Spleen (tissue), 7 donors: ENCODE measurements around the gene DDAH2.
A peak's percentile ranks its signal among the peaks of the same experiment; 100 is the strongest.

Experiments used
- POLR2A ChIP-seq, 3 donors: fragments of 450-650 bp; IDR thresholded peaks; one replicate each; pipeline ENCODE4 v1.5.1; 2017; ENCODE audit warnings: antibody characterized with exemption in 3 of 3, mild to moderate bottlenecking in 1 of 3
- POLR2AphosphoS5 ChIP-seq, 3 donors: sonication (generic); formaldehyde crosslinking; IDR thresholded peaks; one replicate each; pipeline ENCODE4 v1.5.1; 2017; ENCODE audit warnings: antibody characterized with exemption in 3 of 3
- TF ChIP-seq, protein P1 (sequence below), 11 experiments: fragments of 200-600 bp in 7 of 11; fragments of 450-650 bp in 4 of 11; sonication (generic) in 4 of 11; IDR thresholded peaks in 8 of 11; conservative IDR thresholded peaks in 3 of 11; 1 replicate in 7 of 11; 2 replicates in 4 of 11; pipeline versions ENCODE4 v1.4.0 to v1.8.0; 2016 to 2021; ENCODE audit warnings: antibody characterized with exemption in 11 of 11, inconsistent platforms in 4 of 11, mild to moderate bottlenecking in 1 of 11
- donor health status: DM: no; HTN: no; CAD: no; lungs with moderate emphysema.
- donor health status: DM: no; HTN: no; CAD: no.
- donor health status: DM: no; HTN: no; CAD: no.

DNA sequence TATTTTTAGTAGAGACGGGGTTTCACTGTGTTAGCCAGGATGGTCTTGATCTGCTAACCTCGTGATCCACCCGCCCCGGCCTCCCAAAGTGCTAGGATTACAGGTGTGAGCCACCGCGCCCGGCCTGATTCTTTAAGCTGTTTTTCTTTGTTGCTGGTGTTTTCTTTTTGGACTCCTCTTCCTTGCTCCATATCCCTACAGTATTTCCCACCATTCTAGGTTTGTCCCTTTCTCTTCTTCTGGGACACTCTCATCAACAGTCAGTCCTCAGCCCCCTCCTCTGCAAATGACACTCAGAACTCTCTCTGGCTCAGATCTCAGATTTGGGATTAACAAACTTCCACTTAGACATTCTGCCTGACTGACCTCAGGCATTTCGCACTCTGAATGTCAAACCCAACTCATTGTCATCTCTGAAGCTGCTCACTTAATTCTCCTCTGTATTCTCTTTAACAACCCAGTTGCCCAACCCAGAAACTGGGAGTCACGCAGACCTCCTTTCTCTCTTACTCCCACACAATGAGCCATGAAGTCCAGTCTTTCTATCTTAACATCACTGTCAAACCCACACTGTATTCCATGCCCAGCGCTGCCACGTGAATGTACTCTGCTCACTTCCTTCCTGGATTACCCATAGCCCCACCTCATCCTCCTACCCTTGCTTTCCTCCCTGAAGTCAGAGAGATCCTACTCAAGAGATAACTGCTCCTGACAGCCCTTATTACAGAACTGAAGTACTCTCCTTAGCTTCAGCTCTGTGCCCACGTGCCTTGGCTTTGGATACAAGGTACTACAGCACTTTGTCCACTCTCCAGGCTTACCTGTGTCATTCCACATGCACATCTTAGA is 3.4 kb downstream of the DDAH2 start:
- TF ChIP-seq POLR2AphosphoS5 (IDR thresholded peaks at IDR 0.05), result peak in 1 of 3 donors; percentile 55
- TF ChIP-seq, protein P1, sequence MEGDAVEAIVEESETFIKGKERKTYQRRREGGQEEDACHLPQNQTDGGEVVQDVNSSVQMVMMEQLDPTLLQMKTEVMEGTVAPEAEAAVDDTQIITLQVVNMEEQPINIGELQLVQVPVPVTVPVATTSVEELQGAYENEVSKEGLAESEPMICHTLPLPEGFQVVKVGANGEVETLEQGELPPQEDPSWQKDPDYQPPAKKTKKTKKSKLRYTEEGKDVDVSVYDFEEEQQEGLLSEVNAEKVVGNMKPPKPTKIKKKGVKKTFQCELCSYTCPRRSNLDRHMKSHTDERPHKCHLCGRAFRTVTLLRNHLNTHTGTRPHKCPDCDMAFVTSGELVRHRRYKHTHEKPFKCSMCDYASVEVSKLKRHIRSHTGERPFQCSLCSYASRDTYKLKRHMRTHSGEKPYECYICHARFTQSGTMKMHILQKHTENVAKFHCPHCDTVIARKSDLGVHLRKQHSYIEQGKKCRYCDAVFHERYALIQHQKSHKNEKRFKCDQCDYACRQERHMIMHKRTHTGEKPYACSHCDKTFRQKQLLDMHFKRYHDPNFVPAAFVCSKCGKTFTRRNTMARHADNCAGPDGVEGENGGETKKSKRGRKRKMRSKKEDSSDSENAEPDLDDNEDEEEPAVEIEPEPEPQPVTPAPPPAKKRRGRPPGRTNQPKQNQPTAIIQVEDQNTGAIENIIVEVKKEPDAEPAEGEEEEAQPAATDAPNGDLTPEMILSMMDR (IDR thresholded peaks at IDR 0.05 in 8 of 11, conservative IDR thresholded peaks at IDR 0.05 in 3 of 11), result no peak
- no peak for TF ChIP-seq POLR2A (IDR thresholded peaks at IDR 0.05)
